Upper lobe of right lung (tissue), 1 donor: Measurements from ENCODE around the gene BPIFB1. TPM values are rescaled to one million over a fixed set of nuclear protein-coding genes. Genes with fewer than 3 reads are reported as not detected.

ENCODE experiments used
- ATAC-seq: fragments of 200-7000 bp; cut with Tn5 transposase; one replicate; pipeline ENCODE4 v1.9.1; 2020; ENCODE audit warnings: mild to moderate bottlenecking, moderate library complexity
- DNase-seq: peaks from one replicate; pipeline ENCODE4 v3.0.0-alpha.2; 2020
- H3K27ac ChIP-seq: fragments of 200-600 bp; one replicate; pipeline ENCODE4 v1.8.0; 2022
- H3K27me3 ChIP-seq: fragments of 200-600 bp; one replicate; pipeline ENCODE4 v1.8.0; 2022; ENCODE audit warnings: mild to moderate bottlenecking
- H3K36me3 ChIP-seq: fragments of 200-600 bp; one replicate; pipeline ENCODE4 v1.8.0; 2022
- H3K4me1 ChIP-seq: fragments of 200-600 bp; one replicate; pipeline ENCODE4 v1.8.0; 2022
- H3K4me3 ChIP-seq: fragments of 200-600 bp; one replicate; pipeline ENCODE4 v1.8.0; 2022; ENCODE audit warnings: mild to moderate bottlenecking
- H3K9me3 ChIP-seq: fragments of 200-600 bp; one replicate; pipeline ENCODE4 v1.8.0; 2022
- intact Hi-C: fragments of 100-400 bp; cut with DNase I; formaldehyde crosslinking; loops from one replicate; pipeline ENCODE4 v1.11.0; 2022
- total RNA-seq: library from RNA; stranded (reverse); fragmentation: NEBNext Ultra II Directional; extraction: Animal tissue kit (Norgen Biotek cat#: 25700); gene quantifications from one replicate; pipeline ENCODE4 v1.2.1, GENCODE V29; 2021
- TF ChIP-seq, protein P1 (sequence below): fragments of 200-600 bp; IDR thresholded peaks from one replicate; pipeline ENCODE4 v1.8.0; 2022; ENCODE audit warnings: antibody characterized with exemption
- donor health status: DM: no; HTN: yes; CAD: no; lungs with severe emphysema.

Gene BPIFB1
- total RNA-seq, 1 donor from 2014 or later: 0.67 TPM

DNA sequence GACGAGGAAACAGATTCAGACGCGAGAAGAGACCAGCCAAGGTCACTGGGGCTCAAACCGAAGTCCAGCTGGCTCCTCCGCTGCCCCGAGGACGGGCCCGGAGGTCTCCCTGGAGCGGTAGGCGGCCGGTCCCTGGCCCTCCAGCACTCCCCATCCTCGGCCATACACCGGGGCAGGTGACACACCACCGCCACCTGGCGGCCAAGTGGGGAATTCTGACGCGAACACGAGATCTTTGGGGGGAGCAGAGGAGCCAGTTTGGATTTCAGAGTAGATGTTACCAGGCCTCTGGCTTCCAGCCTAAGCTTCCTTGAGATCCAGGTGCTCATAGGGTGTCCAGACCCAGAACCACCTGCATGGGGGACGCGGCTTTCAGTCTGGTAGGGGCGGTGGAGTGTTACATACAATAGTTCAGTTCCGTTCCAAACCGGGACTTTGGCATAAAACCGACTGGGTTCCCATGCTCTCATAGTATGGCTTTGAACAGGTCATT is 16.1 kb downstream of the BPIFB1 start:
- intact Hi-C loops: no loop called here
- no peaks in the 10 kb centered on the region for H3K9me3 ChIP-seq
- ATAC-seq (peak; percentile 91), DNase-seq (peak; percentile 85)
- no peaks in the 10 kb centered on the region for H3K36me3 ChIP-seq
- no peaks in the 10 kb centered on the region for H3K4me1 ChIP-seq
- peaks cover 5% of the 10 kb centered on the region for H3K27me3 ChIP-seq
- no peak overlapping the region for H3K27ac ChIP-seq
- TF ChIP-seq, protein P1, sequence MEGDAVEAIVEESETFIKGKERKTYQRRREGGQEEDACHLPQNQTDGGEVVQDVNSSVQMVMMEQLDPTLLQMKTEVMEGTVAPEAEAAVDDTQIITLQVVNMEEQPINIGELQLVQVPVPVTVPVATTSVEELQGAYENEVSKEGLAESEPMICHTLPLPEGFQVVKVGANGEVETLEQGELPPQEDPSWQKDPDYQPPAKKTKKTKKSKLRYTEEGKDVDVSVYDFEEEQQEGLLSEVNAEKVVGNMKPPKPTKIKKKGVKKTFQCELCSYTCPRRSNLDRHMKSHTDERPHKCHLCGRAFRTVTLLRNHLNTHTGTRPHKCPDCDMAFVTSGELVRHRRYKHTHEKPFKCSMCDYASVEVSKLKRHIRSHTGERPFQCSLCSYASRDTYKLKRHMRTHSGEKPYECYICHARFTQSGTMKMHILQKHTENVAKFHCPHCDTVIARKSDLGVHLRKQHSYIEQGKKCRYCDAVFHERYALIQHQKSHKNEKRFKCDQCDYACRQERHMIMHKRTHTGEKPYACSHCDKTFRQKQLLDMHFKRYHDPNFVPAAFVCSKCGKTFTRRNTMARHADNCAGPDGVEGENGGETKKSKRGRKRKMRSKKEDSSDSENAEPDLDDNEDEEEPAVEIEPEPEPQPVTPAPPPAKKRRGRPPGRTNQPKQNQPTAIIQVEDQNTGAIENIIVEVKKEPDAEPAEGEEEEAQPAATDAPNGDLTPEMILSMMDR: peak; percentile 94
- H3K4me3 ChIP-seq: no peak overlapping the region

DNA sequence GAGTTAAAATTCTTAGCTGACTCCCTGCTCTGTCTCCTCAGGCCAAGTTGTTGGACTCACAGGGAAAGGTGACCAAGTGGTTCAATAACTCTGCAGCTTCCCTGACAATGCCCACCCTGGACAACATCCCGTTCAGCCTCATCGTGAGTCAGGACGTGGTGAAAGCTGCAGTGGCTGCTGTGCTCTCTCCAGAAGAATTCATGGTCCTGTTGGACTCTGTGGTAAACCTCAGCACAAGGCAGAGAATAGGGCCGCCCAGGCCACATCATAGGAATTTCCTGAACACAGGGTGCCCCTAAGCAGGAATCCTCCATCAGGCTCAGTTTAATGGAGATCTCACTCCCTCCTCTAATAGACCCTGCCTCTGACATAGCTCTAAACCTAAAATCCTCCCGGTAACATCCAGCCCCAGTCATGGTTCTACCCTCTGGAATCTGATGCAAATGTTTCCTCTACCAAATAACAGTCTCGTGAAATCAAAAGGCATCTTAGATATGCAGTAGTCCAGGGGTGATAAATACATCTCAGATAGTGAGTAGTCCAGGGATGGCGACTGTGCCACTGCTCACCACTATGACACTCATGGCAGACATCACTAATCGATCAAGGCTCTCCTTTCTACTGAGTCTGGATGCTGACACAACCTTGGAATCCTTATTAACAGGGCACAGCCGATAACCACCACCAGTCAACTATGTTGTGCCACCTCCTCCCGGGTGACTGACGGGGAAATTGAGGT is 18.3 kb downstream of the BPIFB1 start:
- Histone ChIP-seq H3K4me3 (no peak overlapping the region), H3K4me1 (no peaks in the 10 kb centered on the region), H3K27me3 (peaks cover 5% of the 10 kb centered on the region), H3K27ac (no peak overlapping the region), H3K9me3 (no peaks in the 10 kb centered on the region), H3K36me3 (no peaks in the 10 kb centered on the region)
- no peak for ATAC-seq
- intact Hi-C loops: loop anchor here (10.0 kb wide), 1 partner anchor 397 kb away; no protein-coding TSS in a partner anchor
- TF ChIP-seq, protein P1: no peak
- no peak for DNase-seq

DNA sequence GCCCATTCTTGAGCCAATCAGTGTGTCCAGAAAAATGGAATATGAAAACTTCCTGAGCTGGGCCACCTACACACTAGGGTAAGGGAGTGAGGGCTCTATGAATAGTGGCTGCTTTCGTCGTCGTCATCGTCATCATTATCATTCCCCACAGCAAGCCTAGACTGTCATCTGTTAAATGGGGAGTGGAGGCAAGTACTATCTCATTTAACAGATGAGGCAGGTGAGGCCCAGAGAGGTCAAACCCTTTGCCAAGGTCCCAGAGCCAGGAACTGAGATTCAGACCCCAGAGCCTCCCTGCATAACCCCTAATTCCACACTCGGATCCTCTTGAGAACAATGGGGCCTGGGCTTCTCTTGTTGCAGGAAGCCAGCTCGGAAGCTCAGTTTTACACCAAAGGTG is 20.6 kb downstream of the BPIFB1 start:
- DNase-seq (no peak), ATAC-seq (no peak)
- TF ChIP-seq, protein P1: no peak
- Histone ChIP-seq H3K27me3 (peaks cover 5% of the 10 kb centered on the region), H3K36me3 (no peaks in the 10 kb centered on the region), H3K9me3 (no peaks in the 10 kb centered on the region), H3K4me1 (no peaks in the 10 kb centered on the region), H3K27ac (no peak overlapping the region), H3K4me3 (no peak overlapping the region)
- intact Hi-C loops: loop anchor here (10.0 kb wide), 1 partner anchor 399 kb away; no protein-coding TSS in a partner anchor

DNA sequence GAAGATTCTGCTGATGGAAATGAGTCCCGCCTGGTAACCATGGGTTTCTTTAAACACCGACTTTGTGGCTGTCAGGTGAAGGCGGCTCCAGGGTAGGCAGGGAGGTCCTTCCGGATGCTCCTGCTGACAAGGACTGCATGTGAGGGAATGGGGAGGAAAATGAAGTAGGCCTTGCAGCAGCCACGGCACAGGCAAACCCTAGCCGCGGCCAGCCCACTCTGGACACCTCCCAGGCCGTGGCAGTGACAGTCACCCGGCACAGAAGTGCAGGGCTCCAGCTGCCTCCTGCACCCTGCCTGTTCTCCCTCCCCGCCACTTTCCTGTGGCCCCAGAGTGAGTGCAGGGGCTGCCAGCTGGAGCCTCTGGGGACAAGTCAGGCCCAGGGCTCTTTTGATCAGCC is 21.0 kb downstream of the BPIFB1 start:
- H3K4me3 ChIP-seq: no peak overlapping the region
- no peak overlapping the region for H3K27ac ChIP-seq
- H3K9me3 ChIP-seq: no peaks in the 10 kb centered on the region
- H3K4me1 ChIP-seq: no peaks in the 10 kb centered on the region
- ATAC-seq (no peak), DNase-seq (no peak)
- no peaks in the 10 kb centered on the region for H3K36me3 ChIP-seq
- H3K27me3 ChIP-seq: peaks cover 5% of the 10 kb centered on the region
- intact Hi-C loops: loop anchor here (10.0 kb wide), 1 partner anchor 399 kb away; no protein-coding TSS in a partner anchor
- TF ChIP-seq, protein P1: no peak

DNA sequence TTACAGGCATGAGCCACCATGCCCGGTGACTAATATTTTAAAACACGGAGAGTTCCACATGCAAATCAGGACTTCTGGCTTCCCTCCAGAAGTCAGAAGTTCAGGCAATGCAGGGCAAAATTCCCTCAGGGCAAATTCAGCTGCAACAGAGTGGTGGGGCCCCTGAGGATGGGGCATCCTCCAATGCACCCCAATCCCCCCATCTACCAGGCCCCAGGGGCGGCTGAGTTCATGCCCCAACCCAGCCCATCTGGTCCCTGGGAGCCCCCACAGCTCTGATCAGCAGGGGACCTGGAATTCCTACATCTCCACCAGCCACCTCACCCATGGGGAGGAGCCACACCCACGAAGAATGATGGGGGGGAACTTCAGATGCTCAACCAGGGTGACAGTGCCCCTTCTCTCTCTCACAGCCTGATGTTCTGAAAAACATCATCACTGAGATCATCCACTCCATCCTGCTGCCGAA is 22.6 kb downstream of the BPIFB1 start:
- intact Hi-C loops: loop anchor here (10.0 kb wide), 1 partner anchor 401 kb away; no protein-coding TSS in a partner anchor
- H3K4me3 ChIP-seq: no peak overlapping the region
- H3K4me1 ChIP-seq: no peaks in the 10 kb centered on the region
- H3K27ac ChIP-seq: no peak overlapping the region
- H3K36me3 ChIP-seq: no peaks in the 10 kb centered on the region
- ATAC-seq: no peak
- TF ChIP-seq, protein P1: no peak
- no peaks in the 10 kb centered on the region for H3K9me3 ChIP-seq
- H3K27me3 ChIP-seq: no peaks in the 10 kb centered on the region
- no peak for DNase-seq
